KG1 (cell line): ENCODE measurements around the gene TEDC1.
"Not testable (repeated sequence)": the region's sequence is repeated elsewhere in the genome, so short reads cannot be mapped to it uniquely, and the experiment has no call there.

ENCODE experiments used
- DNase-seq: peaks from one replicate; lab custom pipeline; 2025; lab: John Stamatoyannopoulos, UW

TEDC1 gene

GRCh38 chr14:105540811-105541210 is 49.8 kb downstream of the TEDC1 start:
- no peak for DNase-seq

GRCh38 chr14:105541218-105541875 is 50.3 kb downstream of the TEDC1 start:
- no peak for DNase-seq

GRCh38 chr14:105545676-105546075 is 54.6 kb downstream of the TEDC1 start:
- not testable (repeated sequence) for DNase-seq

GRCh38 chr14:105546410-105546809 is 55.4 kb downstream of the TEDC1 start:
- DNase-seq, result not testable (repeated sequence)

GRCh38 chr14:105547072-105547471 is 56.0 kb downstream of the TEDC1 start:
- DNase-seq, result not testable (repeated sequence)

GRCh38 chr14:105547741-105548169 is 56.7 kb downstream of the TEDC1 start:
- DNase-seq, result no peak
